PFSK-1 (cell line): ENCODE measurements around the gene SPAG7.

Experiments used
- FOXP2 ChIP-seq: optimal IDR thresholded peaks from 2 replicates; pipeline ENCODE3; 2011; ENCODE audit warnings: borderline replicate concordance, control low read depth, inconsistent platforms; ENCODE audit not compliant: insufficient read depth; ENCODE audit errors: extremely low read length, extremely low read depth
- POLR2AphosphoS5 ChIP-seq: IDR thresholded peaks from 2 replicates; pipeline ENCODE4 v1.6.1; 2012; ENCODE audit warnings: low read depth, mild to moderate bottlenecking, control low read depth, low read length, moderate library complexity
- SIN3A ChIP-seq: IDR thresholded peaks from 2 replicates; pipeline ENCODE4 v1.6.1; 2012; ENCODE audit warnings: mild to moderate bottlenecking, low read length, moderate library complexity, borderline replicate concordance; ENCODE audit not compliant: insufficient read depth
- TAF1 ChIP-seq: IDR thresholded peaks from 2 replicates; pipeline ENCODE4 v1.6.1; 2012; ENCODE audit warnings: low read length, control low read depth, borderline replicate concordance; ENCODE audit not compliant: insufficient read depth
- TF ChIP-seq, protein P1 (sequence below), 2 experiments: IDR thresholded peaks; 2 replicates each; pipeline versions ENCODE4 v1.6.1 to v1.8.0; 2011 to 2012; ENCODE audit warnings: low read depth in 2 of 2, low read length in 2 of 2, control low read depth in 1 of 2, inconsistent platforms in 1 of 2, mild to moderate bottlenecking in 1 of 2, moderate library complexity in 1 of 2; ENCODE audit not compliant: insufficient read depth in 1 of 2

Gene SPAG7

DNA sequence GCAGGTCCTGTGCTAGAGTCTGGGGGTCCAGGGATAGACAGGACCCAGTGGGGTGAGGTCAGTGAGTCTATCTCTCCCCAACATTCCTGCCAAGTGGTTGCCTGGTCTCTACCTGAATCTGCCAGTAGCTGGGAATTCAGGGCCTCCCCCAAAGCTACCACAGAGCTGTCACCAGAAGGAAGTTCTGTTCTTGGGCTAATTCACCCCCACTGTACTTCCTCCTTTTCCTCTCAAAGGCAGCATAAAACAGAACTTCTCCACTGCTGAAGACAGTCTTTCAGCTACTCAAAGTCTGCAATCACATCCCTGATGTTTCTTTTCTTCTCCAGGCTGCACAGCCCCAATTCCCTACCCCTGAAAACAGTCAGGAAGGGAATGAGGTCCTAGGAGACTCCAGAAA, 11.1 kb upstream of the SPAG7 start:
- TF ChIP-seq SIN3A (no peak), FOXP2 (no peak), POLR2AphosphoS5 (no peak), TAF1 (no peak)
- TF ChIP-seq, protein P1, sequence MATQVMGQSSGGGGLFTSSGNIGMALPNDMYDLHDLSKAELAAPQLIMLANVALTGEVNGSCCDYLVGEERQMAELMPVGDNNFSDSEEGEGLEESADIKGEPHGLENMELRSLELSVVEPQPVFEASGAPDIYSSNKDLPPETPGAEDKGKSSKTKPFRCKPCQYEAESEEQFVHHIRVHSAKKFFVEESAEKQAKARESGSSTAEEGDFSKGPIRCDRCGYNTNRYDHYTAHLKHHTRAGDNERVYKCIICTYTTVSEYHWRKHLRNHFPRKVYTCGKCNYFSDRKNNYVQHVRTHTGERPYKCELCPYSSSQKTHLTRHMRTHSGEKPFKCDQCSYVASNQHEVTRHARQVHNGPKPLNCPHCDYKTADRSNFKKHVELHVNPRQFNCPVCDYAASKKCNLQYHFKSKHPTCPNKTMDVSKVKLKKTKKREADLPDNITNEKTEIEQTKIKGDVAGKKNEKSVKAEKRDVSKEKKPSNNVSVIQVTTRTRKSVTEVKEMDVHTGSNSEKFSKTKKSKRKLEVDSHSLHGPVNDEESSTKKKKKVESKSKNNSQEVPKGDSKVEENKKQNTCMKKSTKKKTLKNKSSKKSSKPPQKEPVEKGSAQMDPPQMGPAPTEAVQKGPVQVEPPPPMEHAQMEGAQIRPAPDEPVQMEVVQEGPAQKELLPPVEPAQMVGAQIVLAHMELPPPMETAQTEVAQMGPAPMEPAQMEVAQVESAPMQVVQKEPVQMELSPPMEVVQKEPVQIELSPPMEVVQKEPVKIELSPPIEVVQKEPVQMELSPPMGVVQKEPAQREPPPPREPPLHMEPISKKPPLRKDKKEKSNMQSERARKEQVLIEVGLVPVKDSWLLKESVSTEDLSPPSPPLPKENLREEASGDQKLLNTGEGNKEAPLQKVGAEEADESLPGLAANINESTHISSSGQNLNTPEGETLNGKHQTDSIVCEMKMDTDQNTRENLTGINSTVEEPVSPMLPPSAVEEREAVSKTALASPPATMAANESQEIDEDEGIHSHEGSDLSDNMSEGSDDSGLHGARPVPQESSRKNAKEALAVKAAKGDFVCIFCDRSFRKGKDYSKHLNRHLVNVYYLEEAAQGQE (IDR thresholded peaks at IDR 0.05; ENCODE audit: insufficient read depth in 1 of 2, low read depth in 2 of 2, low read length in 2 of 2) = no peak

DNA sequence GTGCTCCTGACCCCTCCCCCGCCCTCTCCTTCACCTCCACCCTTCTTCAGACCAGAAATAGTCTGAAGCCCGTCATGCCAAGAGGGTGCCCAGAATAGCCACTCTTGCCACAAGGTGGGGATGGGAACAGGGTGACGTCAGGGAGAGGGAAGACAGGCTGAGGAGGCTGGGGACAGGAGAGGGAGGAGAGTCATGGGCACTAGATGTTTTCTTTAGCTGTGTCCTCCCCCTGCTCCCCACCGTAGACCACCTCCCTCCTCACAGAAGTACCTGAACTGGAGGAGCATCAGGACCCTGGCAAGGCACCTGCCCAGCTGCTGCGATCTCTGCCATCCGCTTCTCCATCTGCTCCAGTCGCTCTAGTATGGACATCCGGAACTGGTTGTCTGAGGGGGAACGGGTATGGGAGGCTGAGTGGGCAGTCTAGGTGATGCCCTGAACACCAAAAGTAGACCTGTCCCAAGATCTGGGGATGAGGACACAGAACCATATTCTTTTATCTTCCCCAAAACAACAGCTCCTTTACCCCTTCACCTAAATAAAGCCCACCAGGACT, 6.6 kb upstream of the SPAG7 start:
- TF ChIP-seq, protein P1 (IDR thresholded peaks at IDR 0.05; ENCODE audit: insufficient read depth in 1 of 2, low read depth in 2 of 2, low read length in 2 of 2) = no peak
- TF ChIP-seq FOXP2 = no peak
- no peak for TF ChIP-seq TAF1
- TF ChIP-seq POLR2AphosphoS5 = no peak
- no peak for TF ChIP-seq SIN3A

DNA sequence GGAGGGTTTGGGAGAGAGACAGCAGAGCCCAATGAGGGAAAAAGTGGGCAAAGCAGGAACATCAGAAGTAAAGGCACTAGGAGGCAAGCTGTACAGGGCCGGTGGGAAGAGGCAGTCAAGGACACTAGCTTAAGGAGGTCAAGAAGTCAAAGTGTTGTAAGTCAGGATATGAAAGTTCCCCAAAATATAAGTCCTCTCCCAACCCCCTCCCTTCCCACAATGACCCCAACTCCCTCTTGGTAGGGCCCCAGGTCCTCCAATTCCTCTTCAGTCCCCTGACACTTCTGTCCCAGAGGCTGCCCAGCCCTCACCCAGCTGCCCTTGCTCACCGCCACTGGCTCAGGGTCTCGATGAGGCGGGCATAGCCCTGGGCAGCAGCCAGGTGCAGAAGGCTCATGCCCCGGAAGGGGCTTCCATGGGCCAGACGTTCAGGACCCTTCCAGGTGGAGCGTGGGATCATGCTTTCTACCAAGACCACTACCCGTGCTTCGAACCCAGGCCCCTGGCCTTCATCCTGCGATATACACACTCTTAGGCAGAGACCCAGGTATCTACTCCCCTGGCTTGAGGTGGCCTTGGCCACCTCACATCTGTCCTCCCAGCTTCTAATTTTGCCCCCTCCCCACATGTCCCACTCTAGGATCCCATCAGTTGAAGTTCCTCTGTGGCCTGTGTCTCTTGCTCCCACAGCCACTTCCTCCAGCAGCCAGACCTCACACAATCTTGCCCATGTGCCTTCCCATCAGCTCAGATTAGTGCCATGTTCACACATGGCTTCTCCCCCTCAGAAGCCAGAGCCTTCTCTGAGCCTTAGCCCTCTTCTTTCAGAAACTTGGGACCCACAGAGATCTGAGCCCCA, 5.9 kb upstream of the SPAG7 start:
- TF ChIP-seq FOXP2 = no peak
- TF ChIP-seq SIN3A = no peak

DNA sequence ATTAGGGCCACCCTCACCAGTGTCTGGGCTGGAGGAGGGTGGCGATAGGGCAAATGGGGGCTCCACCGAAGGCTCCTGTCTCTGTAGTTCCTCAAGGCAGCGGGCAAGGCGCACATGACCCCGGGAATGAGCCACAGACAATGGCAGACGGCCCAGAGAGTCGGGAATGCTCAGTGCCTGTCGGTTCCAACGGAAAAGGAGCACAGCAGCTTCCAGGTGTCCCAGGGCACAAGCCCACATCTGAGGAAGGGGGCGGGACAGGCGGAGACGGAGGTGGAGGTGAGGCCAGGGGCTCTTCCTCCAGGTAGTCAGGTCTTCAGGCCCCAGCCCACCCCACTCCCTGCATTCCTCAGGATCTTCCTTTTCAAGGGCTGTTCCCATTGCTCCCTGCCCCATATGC, 5.1 kb upstream of the SPAG7 start:
- TF ChIP-seq, protein P1 (IDR thresholded peaks at IDR 0.05; ENCODE audit: insufficient read depth in 1 of 2, low read depth in 2 of 2, low read length in 2 of 2) = no peak
- TF ChIP-seq POLR2AphosphoS5 (no peak; the same call in 1 of the 2 replicates), TAF1 (no peak), SIN3A (no peak), FOXP2 (no peak)

DNA sequence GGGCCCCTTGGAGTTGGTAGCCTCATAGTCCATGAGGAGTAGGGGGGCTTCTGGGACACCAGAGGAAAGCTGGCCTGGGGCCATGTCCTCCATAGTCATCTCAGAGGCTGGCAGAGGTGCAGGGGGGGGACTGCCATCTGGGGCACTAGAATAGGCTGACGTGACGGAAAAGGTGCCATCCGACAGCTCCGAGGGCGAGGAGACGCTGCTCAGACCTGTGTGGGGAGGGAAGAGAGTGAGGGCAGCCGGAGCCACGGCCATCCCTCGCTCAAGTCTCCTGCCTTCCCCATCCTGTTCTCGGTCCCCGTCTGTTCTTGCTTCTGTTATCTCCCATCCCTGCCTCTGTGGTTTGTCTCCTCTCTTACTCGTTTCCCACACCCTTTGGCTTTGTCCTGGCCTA, 4.7 kb upstream of the SPAG7 start:
- TF ChIP-seq TAF1 (no peak), SIN3A (no peak), POLR2AphosphoS5 (no peak), FOXP2 (no peak)
- TF ChIP-seq, protein P1 (IDR thresholded peaks at IDR 0.05; ENCODE audit: insufficient read depth in 1 of 2, low read depth in 2 of 2, low read length in 2 of 2) = no peak
